Esophagus (tissue), 2 donors: ENCODE results near the gene NSF. TPM values are rescaled to one million over a fixed set of nuclear protein-coding genes. Genes with fewer than 3 reads are reported as not detected.
A peak's percentile ranks its signal among the peaks of the same experiment; 100 is the strongest.

Source experiments
- H3K27ac ChIP-seq, 2 donors: one replicate each; pipeline ENCODE4 v1.5.1; 2013; ENCODE audit warnings: low read depth in 2 of 2, mild to moderate bottlenecking in 2 of 2, inconsistent platforms in 1 of 2, low read length in 1 of 2, moderate library complexity in 1 of 2
- H3K27me3 ChIP-seq, 2 donors: one replicate each; pipeline ENCODE4 v1.6.1; 2013; ENCODE audit warnings: low read length in 2 of 2, control low read depth in 1 of 2, mild to moderate bottlenecking in 1 of 2; ENCODE audit not compliant: insufficient read depth in 2 of 2, control insufficient read depth in 1 of 2
- H3K36me3 ChIP-seq, 2 donors: one replicate each; pipeline ENCODE4 v1.6.1; 2013; ENCODE audit warnings: low read length in 1 of 2; ENCODE audit not compliant: control insufficient read depth in 2 of 2, insufficient read depth in 2 of 2
- H3K4me1 ChIP-seq, 2 donors: one replicate each; pipeline ENCODE4 v1.6.1; 2013; ENCODE audit warnings: low read length in 1 of 2; ENCODE audit not compliant: control insufficient read depth in 2 of 2, insufficient read depth in 2 of 2
- H3K4me3 ChIP-seq, 2 donors: one replicate each; pipeline ENCODE4 v1.5.1; 2013; ENCODE audit warnings: low read length in 2 of 2, mild to moderate bottlenecking in 2 of 2, low read depth in 1 of 2, moderate library complexity in 1 of 2
- H3K9me3 ChIP-seq, 2 donors: one replicate each; pipeline ENCODE4 v1.6.1; 2013; ENCODE audit warnings: mild to moderate bottlenecking in 2 of 2, low read depth in 1 of 2, low read length in 1 of 2, moderate library complexity in 1 of 2; ENCODE audit not compliant: control insufficient read depth in 2 of 2, insufficient read depth in 1 of 2
- WGBS, 2 donors: extraction: QIAGEN DNeasy Blood & Tissue Kit; methylation state at CpG; one replicate each; pipeline ENCODE4 v1.1.7; 2013; 5-methylcytosine and 5-hydroxymethylcytosine counted together
- polyA plus RNA-seq, 2 donors: library from polyadenylated mRNA; stranded (reverse); fragments of 200-250 nt; gene quantifications; one replicate each; pipeline ENCODE4 v1.2.3, GENCODE V29; 2013
- donor health status: healthy with polysubstance abuse.
- donor health status: Bipolar disorder and iron deficiency.

Gene NSF
- polyA plus RNA-seq, 2 donors, result 9.0 to 16.4 TPM

DNA sequence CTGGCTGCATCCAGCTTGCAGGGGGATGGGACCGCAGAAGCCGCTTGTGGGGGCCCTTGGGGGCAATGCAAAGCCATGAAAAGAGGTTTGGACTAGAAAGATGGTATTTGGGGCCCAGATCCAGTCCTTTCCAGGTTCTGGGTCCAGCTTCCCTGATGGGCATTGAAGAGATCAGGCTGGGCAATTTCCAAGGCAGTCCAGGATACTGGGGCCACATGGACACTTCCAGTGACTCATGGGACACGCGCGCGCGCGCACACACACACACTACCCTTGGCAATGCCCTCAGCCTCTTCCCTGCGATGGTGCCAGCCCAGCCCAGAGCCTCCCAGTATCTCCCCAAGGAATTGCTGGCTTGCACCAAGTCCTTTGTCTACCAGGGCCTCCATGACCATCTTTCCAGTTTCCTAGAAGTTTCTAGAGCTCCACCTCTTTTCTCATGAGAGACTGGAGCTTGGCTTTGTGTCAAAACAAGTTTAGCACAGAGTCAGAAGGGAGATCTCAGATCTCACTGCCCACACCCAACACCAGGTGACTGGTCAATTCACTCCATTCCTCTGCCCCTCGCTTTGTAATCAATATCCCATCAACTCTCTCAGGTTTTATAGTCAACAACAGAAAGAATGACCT lies 183.8 kb downstream of the NSF start:
- no peaks in the 10 kb centered on the region for H3K36me3 ChIP-seq
- 93 to 96% methylated on average over 10 of the region's 10 CpGs for WGBS, 2 donors
- H3K9me3 ChIP-seq, result no peaks in the 10 kb centered on the region
- H3K4me1 ChIP-seq, result peaks cover 3 to 9% of the 10 kb centered on the region in 2 donors
- no peak overlapping the region for H3K4me3 ChIP-seq
- peaks cover 0 to 2% of the 10 kb centered on the region in 2 donors for H3K27me3 ChIP-seq
- no peak overlapping the region for H3K27ac ChIP-seq

DNA sequence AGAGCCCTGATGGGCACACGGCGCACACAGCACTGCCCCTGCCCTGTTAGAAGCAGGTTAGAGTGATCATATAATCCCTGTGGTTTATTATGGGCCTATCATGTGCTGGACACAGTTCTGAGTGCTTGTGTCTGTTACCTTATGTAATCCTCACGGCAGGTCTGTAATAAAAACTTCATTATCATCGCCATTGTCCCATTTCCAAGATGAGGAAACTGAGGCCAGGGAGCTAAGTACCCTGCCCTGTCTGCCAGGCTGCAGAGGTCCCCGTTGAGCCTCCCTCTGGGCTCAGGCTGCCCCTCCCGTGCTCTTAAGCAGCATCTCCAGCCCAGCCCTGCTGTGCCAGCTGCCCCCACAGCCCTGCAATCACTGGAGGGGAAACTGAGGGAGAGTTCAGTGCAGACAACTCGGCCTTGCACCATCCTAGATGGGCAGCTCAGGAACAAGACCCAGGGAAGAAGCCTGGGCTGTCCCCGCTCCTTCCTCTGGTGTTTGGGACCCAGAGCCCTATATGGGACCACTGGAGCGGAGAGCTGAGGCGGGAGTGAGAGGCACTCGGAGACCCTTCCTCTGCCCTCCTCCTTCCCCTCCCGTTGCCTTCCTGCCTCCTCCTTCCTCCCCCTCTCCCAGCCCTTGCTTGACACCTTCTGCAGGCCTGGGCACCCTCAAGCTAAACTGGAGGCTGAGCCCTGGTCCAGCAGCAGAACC lies 186.0 kb downstream of the NSF start:
- Histone ChIP-seq H3K4me1 (peaks cover 0 to 2% of the 10 kb centered on the region in 2 donors), H3K27ac (no peak overlapping the region), H3K9me3 (no peaks in the 10 kb centered on the region), H3K4me3 (no peak overlapping the region), H3K36me3 (no peaks in the 10 kb centered on the region), H3K27me3 (peaks cover 0 to 2% of the 10 kb centered on the region in 2 donors)
- 79 to 83% methylated on average over 12 of the region's 12 CpGs for WGBS, 2 donors

DNA sequence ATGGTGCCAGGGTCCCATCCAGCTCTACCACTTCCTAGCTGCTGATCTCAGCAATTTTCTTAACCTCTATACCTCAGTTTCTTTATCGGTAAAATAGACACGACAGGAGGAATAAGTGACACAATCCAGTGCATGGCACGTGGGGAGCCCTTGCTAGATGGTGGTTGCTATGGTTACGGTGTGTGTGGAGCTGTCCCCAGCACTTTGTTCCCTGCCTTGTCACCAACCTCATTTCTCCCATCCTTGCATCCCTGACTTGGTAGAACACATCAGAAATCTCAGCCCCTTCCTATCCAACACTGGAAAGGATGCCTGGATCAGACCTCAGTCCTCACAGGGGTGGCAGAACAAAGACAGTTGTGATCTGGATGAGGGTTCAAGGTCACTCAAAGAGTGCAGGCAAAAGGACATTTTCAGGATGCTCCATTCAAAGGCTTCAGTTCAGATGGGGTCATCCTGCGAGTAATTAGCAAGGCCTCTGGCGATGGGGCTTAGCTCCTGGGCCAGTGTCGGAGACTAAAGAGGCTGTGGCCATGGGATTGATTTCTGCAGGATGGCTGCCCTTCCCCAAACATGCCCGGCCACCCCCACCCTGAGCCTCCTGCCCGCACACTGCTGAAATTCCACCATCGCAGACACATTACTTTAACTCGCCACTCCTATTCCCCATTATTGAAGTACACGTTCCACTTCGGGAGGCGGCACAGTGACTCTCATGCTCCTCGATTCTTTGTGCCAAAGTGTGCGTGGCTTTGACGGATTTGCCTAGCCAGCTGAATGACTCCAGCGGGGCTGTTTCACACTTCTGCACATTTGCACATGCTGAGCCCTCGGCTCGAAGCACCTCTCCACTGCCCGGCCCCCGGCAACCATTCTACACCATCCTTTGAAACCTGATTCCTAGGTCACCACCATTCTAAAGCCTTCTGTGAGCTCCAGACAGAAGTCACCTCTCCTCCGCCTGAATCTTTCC lies 187.8 kb downstream of the NSF start:
- Histone ChIP-seq H3K4me3 (no peak overlapping the region), H3K4me1 (peaks cover 0 to 6% of the 10 kb centered on the region in 2 donors), H3K27ac (no peak overlapping the region), H3K27me3 (peaks cover 0 to 2% of the 10 kb centered on the region in 2 donors), H3K9me3 (no peaks in the 10 kb centered on the region), H3K36me3 (no peaks in the 10 kb centered on the region)
- 71 to 72% methylated on average over 23 of the region's 23 CpGs for WGBS, 2 donors

DNA sequence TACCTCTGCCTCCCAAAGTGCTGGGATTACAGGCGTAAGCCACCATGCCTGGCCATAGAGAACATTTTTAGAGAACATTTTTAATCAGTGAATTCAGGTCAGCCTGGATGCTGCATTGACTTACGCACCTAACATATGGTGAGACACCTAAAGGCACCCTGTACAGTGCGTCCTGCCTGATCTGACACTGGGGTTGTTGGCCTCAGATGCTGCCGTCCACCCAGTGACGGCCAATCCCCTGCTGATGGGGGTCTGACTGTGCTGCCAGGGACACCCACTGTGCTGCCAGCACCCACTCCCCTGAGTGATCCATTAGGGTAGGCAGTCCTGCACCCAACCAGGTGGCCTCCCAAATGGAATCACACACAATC lies 189.5 kb downstream of the NSF start:
- H3K27ac ChIP-seq, result no peak overlapping the region
- no peaks in the 10 kb centered on the region for H3K36me3 ChIP-seq
- H3K27me3 ChIP-seq, result no peaks in the 10 kb centered on the region
- H3K9me3 ChIP-seq, result no peaks in the 10 kb centered on the region
- peaks cover 0 to 10% of the 10 kb centered on the region in 2 donors for H3K4me1 ChIP-seq
- no peak overlapping the region for H3K4me3 ChIP-seq
- 95% methylated on average over 5 of the region's 5 CpGs for WGBS, 2 donors

DNA sequence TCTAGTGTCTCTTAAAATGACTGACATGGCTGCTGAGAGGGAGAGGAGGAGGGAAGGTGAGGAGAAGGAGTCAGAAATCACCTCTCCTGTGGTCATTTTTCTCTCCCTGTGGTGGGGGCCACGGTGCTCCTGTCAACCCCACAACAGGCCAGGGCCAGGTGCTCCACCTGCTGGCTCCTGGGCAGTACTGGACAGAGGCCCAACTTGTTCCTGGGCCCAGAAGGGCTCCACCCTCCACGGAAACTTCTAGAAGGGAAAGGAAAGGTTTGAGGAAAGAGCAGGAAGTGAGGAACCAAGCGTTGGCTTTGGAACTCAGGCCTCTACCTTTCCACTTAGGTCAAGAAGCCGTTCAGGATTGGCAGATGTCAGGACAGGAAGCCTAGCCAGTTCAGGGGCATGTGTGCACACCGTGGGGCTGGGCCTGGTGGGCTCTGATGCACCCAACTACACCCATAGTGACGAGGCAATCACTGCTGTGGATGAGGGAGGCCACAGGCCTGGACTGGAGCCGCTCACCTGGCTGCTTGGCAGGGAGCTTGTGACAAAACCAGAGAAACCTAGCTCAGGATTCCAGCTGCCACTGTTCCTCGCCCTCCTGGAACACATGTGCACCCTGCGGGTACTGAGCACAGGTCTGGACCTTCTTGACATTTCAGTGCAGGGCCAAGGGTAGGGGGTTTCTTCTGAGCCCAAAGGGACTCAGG lies 191.9 kb downstream of the NSF start:
- H3K36me3 ChIP-seq, result no peaks in the 10 kb centered on the region
- H3K27me3 ChIP-seq, result no peaks in the 10 kb centered on the region
- no peaks in the 10 kb centered on the region for H3K9me3 ChIP-seq
- no peak overlapping the region for H3K4me3 ChIP-seq
- no peak overlapping the region for H3K27ac ChIP-seq
- peaks cover 0 to 10% of the 10 kb centered on the region in 2 donors for H3K4me1 ChIP-seq
- 61 to 73% methylated on average over 9 of the region's 9 CpGs for WGBS, 2 donors

DNA sequence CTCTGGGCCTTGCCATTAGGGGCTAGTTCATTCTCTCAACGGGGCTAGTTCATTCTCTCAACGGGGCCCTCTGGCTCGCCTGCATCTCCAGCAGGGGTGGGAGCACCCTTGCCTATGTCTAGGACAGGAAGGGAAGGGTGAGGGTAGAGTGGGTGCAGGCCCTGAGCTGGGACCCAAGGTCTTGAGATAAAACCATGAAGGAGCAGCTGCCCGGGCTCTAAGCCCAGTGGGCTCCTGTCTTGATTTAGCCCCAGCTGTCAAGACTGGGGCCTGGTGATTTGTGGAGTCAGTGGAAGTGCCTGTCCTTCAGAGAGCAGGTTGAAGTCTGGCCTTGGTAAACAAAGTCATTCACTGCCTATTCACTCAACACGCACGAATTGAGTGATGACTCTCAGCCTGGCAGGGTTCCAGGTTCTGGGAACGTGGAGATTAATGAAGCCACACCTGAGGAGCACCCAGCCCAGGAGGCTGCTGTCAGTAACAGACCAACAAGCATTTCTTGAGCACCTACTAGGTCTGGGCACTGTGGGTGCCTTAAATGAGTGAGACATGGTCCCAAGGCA lies 192.6 kb downstream of the NSF start:
- H3K4me1 ChIP-seq, result peaks cover 0 to 10% of the 10 kb centered on the region in 2 donors
- no peaks in the 10 kb centered on the region for H3K36me3 ChIP-seq
- H3K9me3 ChIP-seq, result no peaks in the 10 kb centered on the region
- WGBS, 2 donors, result 41 to 49% methylated on average over 7 of the region's 7 CpGs
- H3K27me3 ChIP-seq, result no peaks in the 10 kb centered on the region
- no peak overlapping the region for H3K4me3 ChIP-seq
- H3K27ac ChIP-seq, result peak overlapping the region in 1 of 2 donors; percentile 27

DNA sequence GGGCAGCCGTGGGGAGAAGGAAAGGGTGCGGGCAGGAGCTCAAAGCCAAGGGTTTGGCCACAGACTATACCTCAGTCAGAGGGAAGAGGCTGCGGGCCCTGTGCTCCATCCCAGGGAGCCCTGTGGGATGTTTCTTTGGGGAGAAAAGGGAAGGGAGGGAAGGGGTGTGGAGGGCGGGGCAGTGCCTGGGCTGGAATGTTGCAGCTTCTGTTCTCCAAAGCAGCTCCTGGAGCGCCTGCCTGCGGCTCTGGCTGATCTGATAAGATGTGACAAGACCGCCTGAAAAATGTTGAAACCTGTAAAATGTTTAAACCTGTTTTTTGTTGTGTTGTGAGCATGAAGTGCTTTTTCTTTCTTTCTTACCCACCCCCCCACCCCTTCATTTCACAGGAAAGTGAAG lies 195.2 kb downstream of the NSF start:
- H3K4me1 ChIP-seq, result peaks cover 0 to 10% of the 10 kb centered on the region in 2 donors
- no peaks in the 10 kb centered on the region for H3K9me3 ChIP-seq
- no peaks in the 10 kb centered on the region for H3K36me3 ChIP-seq
- H3K4me3 ChIP-seq, result no peak overlapping the region
- H3K27ac ChIP-seq, result no peak overlapping the region
- H3K27me3 ChIP-seq, result no peaks in the 10 kb centered on the region
- WGBS, 2 donors, result 46 to 55% methylated on average over 7 of the region's 7 CpGs

DNA sequence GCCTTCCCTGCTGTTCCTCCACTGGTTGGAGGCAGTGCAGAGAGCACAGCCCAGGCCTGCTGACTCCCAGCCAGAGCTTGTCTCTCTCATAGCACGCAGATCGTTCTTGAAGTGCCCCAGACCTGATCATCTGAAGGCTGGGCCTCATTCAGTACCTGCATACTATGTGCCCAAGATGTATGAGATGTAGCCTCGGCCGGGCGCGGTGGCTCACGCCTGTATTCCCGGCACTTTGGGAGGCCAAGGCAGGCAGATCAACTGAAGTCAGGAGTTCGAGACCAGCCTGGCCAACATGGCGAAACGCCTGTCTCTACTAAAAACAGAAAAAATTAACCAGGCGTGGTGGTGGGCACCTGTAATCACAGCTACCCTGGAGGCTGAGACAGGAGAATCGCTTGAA lies 197.0 kb downstream of the NSF start:
- no peaks in the 10 kb centered on the region for H3K36me3 ChIP-seq
- peaks cover 0 to 8% of the 10 kb centered on the region in 2 donors for H3K4me1 ChIP-seq
- WGBS, 2 donors, result 93 to 94% methylated on average over 13 of the region's 13 CpGs

DNA sequence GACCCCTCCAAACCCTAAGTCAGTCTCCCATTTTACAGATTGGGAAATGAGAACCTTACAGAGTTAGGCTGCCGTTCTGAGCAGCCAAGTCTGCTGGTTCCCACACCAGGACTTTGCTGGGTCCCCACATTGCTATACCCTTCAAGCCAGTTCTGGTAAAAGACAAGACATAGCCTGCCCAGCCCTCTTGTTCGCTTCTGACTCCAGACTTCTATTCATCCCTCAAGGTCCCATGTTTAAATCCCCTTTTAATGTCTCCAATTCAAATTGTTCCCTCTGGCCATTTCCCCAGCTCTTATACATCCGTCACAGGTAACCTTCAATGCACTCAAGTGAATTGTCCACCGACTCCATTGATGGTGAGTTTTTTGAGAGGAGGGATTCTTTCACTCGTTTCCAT lies 197.8 kb downstream of the NSF start:
- Histone ChIP-seq H3K27ac (no peak overlapping the region), H3K4me3 (no peak overlapping the region), H3K9me3 (no peaks in the 10 kb centered on the region), H3K27me3 (no peaks in the 10 kb centered on the region), H3K36me3 (no peaks in the 10 kb centered on the region), H3K4me1 (peaks cover 0 to 3% of the 10 kb centered on the region in 2 donors)
- 89 to 91% methylated on average over 5 of the region's 5 CpGs for WGBS, 2 donors

More for the DNA sequence above, 197.0 kb downstream of the NSF start:
- no peaks in the 10 kb centered on the region for H3K9me3 ChIP-seq
- H3K4me3 ChIP-seq, result no peak overlapping the region
- no peak overlapping the region for H3K27ac ChIP-seq
- no peaks in the 10 kb centered on the region for H3K27me3 ChIP-seq
